SK-N-SH treated with all-trans-retinoic acid at 6 μM for 48 hours (cell line): ENCODE measurements around the gene PRSS38.
"Not testable (repeated sequence)": the region's sequence is repeated elsewhere in the genome, so short reads cannot be mapped to it uniquely, and the experiment has no call there.

Source experiments
- ATAC-seq: fragments of 200-7000 bp; cut with Tn5 transposase; 3 replicates; pipeline ENCODE4 v1.9.1; 2020; ENCODE audit warnings: mild to moderate bottlenecking, moderate library complexity
- ARNTL ChIP-seq: fragments of 450-650 bp; formaldehyde crosslinking; IDR thresholded peaks from 2 replicates; pipeline ENCODE4 v1.5.0; 2020; ENCODE audit warnings: low read depth, mild to moderate bottlenecking, moderate library complexity, borderline replicate concordance
- BACH2 ChIP-seq: fragments of 250-450 bp; sonication (Bioruptor Pico); IDR thresholded peaks from 2 replicates; pipeline ENCODE4 v1.9.0; 2021; ENCODE audit warnings: mild to moderate bottlenecking, borderline replicate concordance
- CSDC2 ChIP-seq: fragments of 250-450 bp; sonication (Bioruptor Pico); IDR thresholded peaks from 2 replicates; pipeline ENCODE4 v1.5.0; 2020; ENCODE audit warnings: mild to moderate bottlenecking, moderate library complexity
- ESRRG ChIP-seq: fragments of 250-450 bp; sonication (Bioruptor Pico); IDR thresholded peaks from 2 replicates; pipeline ENCODE4 v1.6.1; 2021; ENCODE audit warnings: mild to moderate bottlenecking
- GLIS3 ChIP-seq: fragments of 250-450 bp; sonication (Bioruptor Pico); IDR thresholded peaks from 2 replicates; pipeline ENCODE4 v1.5.0; 2020; ENCODE audit warnings: mild to moderate bottlenecking, moderate library complexity
- ISL1 ChIP-seq: fragments of 250-450 bp; sonication (Bioruptor Pico); IDR thresholded peaks from 2 replicates; pipeline ENCODE4 v2.1.2; 2022; ENCODE audit warnings: mild to moderate bottlenecking, moderate library complexity
- OSR1 ChIP-seq: fragments of 250-450 bp; sonication (Bioruptor Pico); IDR thresholded peaks from 2 replicates; pipeline ENCODE4 v1.8.0; 2022; ENCODE audit warnings: moderate library complexity, mild to moderate bottlenecking, inconsistent platforms
- POU6F1 ChIP-seq: fragments of 250-450 bp; sonication (Bioruptor Pico); IDR thresholded peaks from 2 replicates; pipeline ENCODE4 v1.8.0; 2021; ENCODE audit warnings: low read depth, mild to moderate bottlenecking, moderate library complexity, borderline replicate concordance
- PPARA ChIP-seq: fragments of 250-450 bp; sonication (Bioruptor Pico); IDR thresholded peaks from 2 replicates; pipeline ENCODE4 v1.5.0; 2020; ENCODE audit warnings: mild to moderate bottlenecking, borderline replicate concordance
- RARB ChIP-seq: fragments of 250-450 bp; sonication (Bioruptor Pico); IDR thresholded peaks from 2 replicates; pipeline ENCODE4 v1.8.0; 2021; ENCODE audit warnings: mild to moderate bottlenecking, moderate library complexity
- SNAI2 ChIP-seq: fragments of 250-450 bp; sonication (Bioruptor Pico); IDR thresholded peaks from 2 replicates; pipeline ENCODE4 v1.5.0; 2020; ENCODE audit warnings: mild to moderate bottlenecking, moderate library complexity
- TCF4 ChIP-seq: fragments of 250-450 bp; sonication (Bioruptor Pico); IDR thresholded peaks from 2 replicates; pipeline ENCODE4 v1.8.0; 2021; ENCODE audit warnings: mild to moderate bottlenecking, moderate library complexity, borderline replicate concordance
- TOX ChIP-seq: fragments of 250-450 bp; sonication (Bioruptor Pico); IDR thresholded peaks from 2 replicates; pipeline ENCODE4 v1.8.0; 2021; ENCODE audit warnings: mild to moderate bottlenecking, moderate library complexity, borderline replicate concordance
- ZC3H10 ChIP-seq: fragments of 250-450 bp; sonication (Bioruptor Pico); IDR thresholded peaks from 2 replicates; pipeline ENCODE4 v1.5.1; 2021; ENCODE audit warnings: mild to moderate bottlenecking, moderate library complexity
- ZFP3 ChIP-seq: fragments of 250-450 bp; sonication (Bioruptor Pico); IDR thresholded peaks from 2 replicates; pipeline ENCODE4 v1.5.0; 2020; ENCODE audit warnings: mild to moderate bottlenecking, moderate library complexity
- ZFP30 ChIP-seq: fragments of 450-650 bp; formaldehyde crosslinking; IDR thresholded peaks from 2 replicates; pipeline ENCODE4 v1.5.0; 2022; ENCODE audit warnings: mild to moderate bottlenecking, moderate library complexity
- ZNF565 ChIP-seq: fragments of 450-650 bp; formaldehyde crosslinking; conservative IDR thresholded peaks from 2 replicates; pipeline ENCODE4 v1.5.0; 2020; ENCODE audit warnings: low read depth, mild to moderate bottlenecking, moderate library complexity
- ZNF70 ChIP-seq: fragments of 450-650 bp; formaldehyde crosslinking; IDR thresholded peaks from 2 replicates; pipeline ENCODE4 v1.5.0; 2020; ENCODE audit warnings: mild to moderate bottlenecking, moderate library complexity
- TF ChIP-seq, protein P1 (sequence below): fragments of 250-450 bp; sonication (Bioruptor Pico); IDR thresholded peaks from 2 replicates; pipeline ENCODE4 v1.5.1; 2020; ENCODE audit warnings: low read depth, mild to moderate bottlenecking, moderate library complexity
- TF ChIP-seq, protein P2 (sequence below): fragments of 250-450 bp; sonication (Bioruptor Pico); IDR thresholded peaks from 2 replicates; pipeline ENCODE4 v1.5.1; 2021; ENCODE audit warnings: mild to moderate bottlenecking, moderate library complexity
- TF ChIP-seq, protein P3 (sequence below): fragments of 250-450 bp; sonication (Bioruptor Pico); IDR thresholded peaks from 2 replicates; pipeline ENCODE4 v1.8.0; 2020; ENCODE audit warnings: mild to moderate bottlenecking, moderate library complexity, borderline replicate concordance

PRSS38 gene

GRCh38 chr1:227845519-227845918 is 30.0 kb downstream of the PRSS38 start:
- ATAC-seq, result no peak
- no peak for TF ChIP-seq CSDC2 (CRISPR knock-in tag)
- TF ChIP-seq TOX (CRISPR knock-in tag), result no peak

DNA sequence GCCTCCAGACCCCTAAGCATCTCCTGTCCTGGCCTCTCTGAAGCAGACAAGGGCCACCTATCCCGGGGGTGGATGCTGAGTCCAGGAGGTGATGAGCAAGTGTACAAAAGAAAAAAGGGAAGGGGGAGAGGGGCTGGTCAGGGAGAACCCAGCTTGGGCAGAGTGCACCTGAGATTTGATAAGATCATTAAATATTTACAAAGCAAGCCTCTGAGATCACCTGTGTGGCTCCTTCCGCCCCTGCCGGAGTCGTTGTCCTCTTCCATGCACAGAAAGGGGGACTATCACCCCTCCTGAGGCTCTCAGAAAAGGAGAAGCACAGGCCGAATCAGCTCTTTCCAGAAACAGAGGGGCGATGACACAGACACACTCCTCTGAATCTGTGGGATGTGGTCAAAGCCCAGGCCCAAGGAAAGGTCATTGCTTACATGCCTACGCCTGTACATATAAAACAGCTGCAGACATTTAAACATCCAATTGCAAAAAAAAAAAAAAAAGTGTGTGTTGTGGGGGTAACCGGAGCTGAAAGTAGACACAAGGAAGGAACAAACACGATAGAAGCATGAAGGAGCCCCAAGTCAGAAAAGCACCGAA is 30.9 kb downstream of the PRSS38 start:
- no peak for ATAC-seq
- TF ChIP-seq GLIS3 (CRISPR knock-in tag) (no peak), ESRRG (no peak), OSR1 (no peak), ZFP30 (CRISPR knock-in tag) (no peak), BACH2 (CRISPR knock-in tag) (no peak), PPARA (CRISPR knock-in tag) (no peak), ZC3H10 (CRISPR knock-in tag) (no peak), TOX (CRISPR knock-in tag) (no peak), ISL1 (CRISPR knock-in tag) (no peak), SNAI2 (no peak), RARB (CRISPR knock-in tag) (no peak), ZFP3 (CRISPR knock-in tag) (no peak), ARNTL (CRISPR knock-in tag) (no peak), CSDC2 (CRISPR knock-in tag) (no peak)
- TF ChIP-seq, protein P1, sequence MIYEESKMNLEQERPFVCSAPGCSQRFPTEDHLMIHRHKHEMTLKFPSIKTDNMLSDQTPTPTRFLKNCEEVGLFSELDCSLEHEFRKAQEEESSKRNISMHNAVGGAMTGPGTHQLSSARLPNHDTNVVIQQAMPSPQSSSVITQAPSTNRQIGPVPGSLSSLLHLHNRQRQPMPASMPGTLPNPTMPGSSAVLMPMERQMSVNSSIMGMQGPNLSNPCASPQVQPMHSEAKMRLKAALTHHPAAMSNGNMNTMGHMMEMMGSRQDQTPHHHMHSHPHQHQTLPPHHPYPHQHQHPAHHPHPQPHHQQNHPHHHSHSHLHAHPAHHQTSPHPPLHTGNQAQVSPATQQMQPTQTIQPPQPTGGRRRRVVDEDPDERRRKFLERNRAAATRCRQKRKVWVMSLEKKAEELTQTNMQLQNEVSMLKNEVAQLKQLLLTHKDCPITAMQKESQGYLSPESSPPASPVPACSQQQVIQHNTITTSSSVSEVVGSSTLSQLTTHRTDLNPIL (CRISPR knock-in tag), result no peak

DNA sequence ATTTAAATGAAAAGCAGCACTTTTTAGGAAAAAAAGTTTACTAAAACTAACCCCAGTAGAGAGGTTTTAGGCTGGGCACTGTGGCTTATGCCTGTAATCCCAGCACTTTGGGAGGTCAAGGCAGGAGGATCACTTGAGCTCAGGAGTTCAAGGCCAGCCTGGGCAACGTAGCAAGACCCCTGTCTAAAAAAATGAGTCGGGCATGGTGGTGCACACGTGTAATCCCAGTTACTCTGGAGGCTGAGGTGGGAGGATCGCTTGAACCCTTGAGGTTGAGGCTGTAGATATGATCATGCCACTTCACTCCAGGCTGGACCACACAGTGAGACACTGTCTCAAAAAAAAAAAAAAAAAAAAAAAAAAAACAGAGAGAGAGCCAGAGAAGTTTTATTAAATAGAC is 31.6 kb downstream of the PRSS38 start:
- not testable (repeated sequence) for ATAC-seq

DNA sequence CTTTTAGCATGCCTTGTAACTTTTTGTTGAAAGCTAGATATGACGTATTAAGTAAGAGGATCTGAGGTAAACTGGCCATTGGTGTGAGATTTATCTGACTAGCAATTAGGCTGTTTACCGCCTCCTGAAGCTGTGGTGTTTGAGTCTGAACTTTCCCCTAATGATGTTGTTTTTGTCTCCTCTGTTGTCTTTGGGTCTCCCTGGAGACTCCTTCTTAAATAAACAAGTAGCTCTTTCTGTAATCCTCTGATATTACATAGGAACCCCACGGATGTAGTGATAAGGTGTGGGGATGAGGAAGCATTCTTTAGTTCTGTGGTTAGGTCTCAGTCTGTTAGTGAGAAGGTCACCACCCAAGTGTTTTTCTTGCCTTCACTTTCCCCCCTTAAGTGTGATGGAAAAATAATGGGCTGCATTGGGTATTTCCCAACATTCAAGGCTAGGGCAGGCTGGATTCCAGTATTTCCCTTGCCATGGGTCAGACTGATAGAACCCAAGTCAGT is 33.0 kb downstream of the PRSS38 start:
- TF ChIP-seq ARNTL (CRISPR knock-in tag) (no peak), PPARA (CRISPR knock-in tag) (no peak)
- ATAC-seq, result no peak

DNA sequence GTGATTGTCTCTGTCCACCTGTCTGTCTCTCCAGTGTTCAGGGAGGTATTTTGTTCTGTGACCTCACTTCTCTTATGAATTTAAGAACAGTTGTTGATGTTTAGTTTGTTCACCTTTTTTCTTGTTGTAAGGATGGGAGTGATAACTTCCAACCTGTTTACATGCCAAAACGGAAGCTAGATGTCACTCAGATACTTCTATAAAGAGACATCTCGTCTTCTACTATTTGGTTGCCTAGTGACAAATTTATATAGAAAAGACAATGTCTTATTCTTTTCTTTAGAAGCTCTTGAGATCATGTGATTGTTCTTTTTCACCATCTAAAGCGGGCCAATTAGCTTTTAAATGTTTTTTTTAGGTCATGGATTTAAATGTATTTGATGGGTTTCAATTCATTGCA is 33.8 kb downstream of the PRSS38 start:
- ATAC-seq, result no peak
- TF ChIP-seq POU6F1 (CRISPR knock-in tag) (no peak), ARNTL (CRISPR knock-in tag) (no peak), TCF4 (no peak), OSR1 (no peak), ISL1 (CRISPR knock-in tag) (no peak), PPARA (CRISPR knock-in tag) (no peak), ZNF565 (no peak), CSDC2 (CRISPR knock-in tag) (no peak), ZNF70 (no peak)
- TF ChIP-seq, protein P1 (CRISPR knock-in tag), result no peak
- TF ChIP-seq, protein P2, sequence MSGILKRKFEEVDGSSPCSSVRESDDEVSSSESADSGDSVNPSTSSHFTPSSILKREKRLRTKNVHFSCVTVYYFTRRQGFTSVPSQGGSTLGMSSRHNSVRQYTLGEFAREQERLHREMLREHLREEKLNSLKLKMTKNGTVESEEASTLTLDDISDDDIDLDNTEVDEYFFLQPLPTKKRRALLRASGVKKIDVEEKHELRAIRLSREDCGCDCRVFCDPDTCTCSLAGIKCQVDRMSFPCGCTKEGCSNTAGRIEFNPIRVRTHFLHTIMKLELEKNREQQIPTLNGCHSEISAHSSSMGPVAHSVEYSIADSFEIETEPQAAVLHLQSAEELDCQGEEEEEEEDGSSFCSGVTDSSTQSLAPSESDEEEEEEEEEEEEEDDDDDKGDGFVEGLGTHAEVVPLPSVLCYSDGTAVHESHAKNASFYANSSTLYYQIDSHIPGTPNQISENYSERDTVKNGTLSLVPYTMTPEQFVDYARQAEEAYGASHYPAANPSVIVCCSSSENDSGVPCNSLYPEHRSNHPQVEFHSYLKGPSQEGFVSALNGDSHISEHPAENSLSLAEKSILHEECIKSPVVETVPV (CRISPR knock-in tag), result no peak

- no peak for ATAC-seq
- TF ChIP-seq TOX (CRISPR knock-in tag) (no peak), GLIS3 (CRISPR knock-in tag) (no peak), ARNTL (CRISPR knock-in tag) (no peak), ESRRG (no peak), BACH2 (CRISPR knock-in tag) (no peak), ZNF565 (no peak), TCF4 (no peak), SNAI2 (no peak)
- TF ChIP-seq, protein P1 (CRISPR knock-in tag), result no peak
- TF ChIP-seq, protein P3, sequence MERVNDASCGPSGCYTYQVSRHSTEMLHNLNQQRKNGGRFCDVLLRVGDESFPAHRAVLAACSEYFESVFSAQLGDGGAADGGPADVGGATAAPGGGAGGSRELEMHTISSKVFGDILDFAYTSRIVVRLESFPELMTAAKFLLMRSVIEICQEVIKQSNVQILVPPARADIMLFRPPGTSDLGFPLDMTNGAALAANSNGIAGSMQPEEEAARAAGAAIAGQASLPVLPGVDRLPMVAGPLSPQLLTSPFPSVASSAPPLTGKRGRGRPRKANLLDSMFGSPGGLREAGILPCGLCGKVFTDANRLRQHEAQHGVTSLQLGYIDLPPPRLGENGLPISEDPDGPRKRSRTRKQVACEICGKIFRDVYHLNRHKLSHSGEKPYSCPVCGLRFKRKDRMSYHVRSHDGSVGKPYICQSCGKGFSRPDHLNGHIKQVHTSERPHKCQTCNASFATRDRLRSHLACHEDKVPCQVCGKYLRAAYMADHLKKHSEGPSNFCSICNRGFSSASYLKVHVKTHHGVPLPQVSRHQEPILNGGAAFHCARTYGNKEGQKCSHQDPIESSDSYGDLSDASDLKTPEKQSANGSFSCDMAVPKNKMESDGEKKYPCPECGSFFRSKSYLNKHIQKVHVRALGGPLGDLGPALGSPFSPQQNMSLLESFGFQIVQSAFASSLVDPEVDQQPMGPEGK (CRISPR knock-in tag), result no peak
- TF ChIP-seq, protein P2 (CRISPR knock-in tag), result no peak
Measured at GRCh38 chr1:227854189-227854588, 38.7 kb downstream of the PRSS38 start.
